Measurements from ENCODE around the gene KRTAP19-8. TPM values are rescaled to one million over a fixed set of nuclear protein-coding genes. Genes with fewer than 3 reads are reported as not detected.

The KRTAP19-8 gene
- total and polyA plus RNA-seq, 4 donors, result not detected

DNA sequence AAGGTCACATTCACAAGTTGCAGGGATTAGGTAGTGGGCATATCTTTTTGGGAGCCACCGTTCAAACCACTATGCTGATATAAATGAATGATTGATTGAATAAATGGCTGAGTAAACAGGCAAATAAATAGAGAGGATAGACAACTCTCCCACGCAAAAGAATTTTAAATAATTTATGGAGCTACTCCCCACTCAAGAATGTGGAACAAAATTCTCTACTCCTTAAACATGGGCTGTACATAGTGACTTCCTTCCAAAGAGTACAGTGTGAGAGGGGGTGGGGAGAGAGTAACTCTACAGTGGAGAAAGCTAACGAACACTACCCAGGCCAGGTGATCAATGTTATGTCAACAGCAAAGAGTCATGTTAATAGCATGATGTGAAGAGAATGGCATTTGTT, 40.7 kb downstream of the KRTAP19-8 start:
- no peak overlapping the region for H3K27ac ChIP-seq (ENCODE audit: low read depth in 1 of 2, low read length in 2 of 2)
- no peak overlapping the region for H3K9ac ChIP-seq (ENCODE audit: low read depth in 1 of 2, low read length in 2 of 2)
- no peaks in the 10 kb centered on the region for H3K4me1 ChIP-seq (ENCODE audit: control insufficient read depth in 4 of 4, insufficient read depth in 4 of 4, low read length in 3 of 4)
- no peaks in the 10 kb centered on the region for H3K27me3 ChIP-seq (ENCODE audit: control insufficient read depth in 4 of 4, insufficient read depth in 4 of 4, low read length in 3 of 4)
- H3K9me3 ChIP-seq (ENCODE audit: control insufficient read depth in 4 of 4, low read length in 3 of 4), result no peaks in the 10 kb centered on the region
- no peaks in the 10 kb centered on the region for H3K36me3 ChIP-seq (ENCODE audit: control insufficient read depth in 4 of 4, insufficient read depth in 3 of 4, low read depth in 1 of 4, low read length in 3 of 4)
- TF ChIP-seq HNF4A (conservative IDR thresholded peaks at IDR 0.05) (no peak), NR2F2 (IDR thresholded peaks at IDR 0.05) (no peak), FOXA2 (IDR thresholded peaks at IDR 0.05) (no peak), ATF3 (IDR thresholded peaks at IDR 0.05) (no peak), FOXA1 (IDR thresholded peaks at IDR 0.05) (no peak), EGR1 (IDR thresholded peaks at IDR 0.05; ENCODE audit: low read depth in 2 of 2) (no peak), JUND (IDR thresholded peaks at IDR 0.05) (no peak), RAD21 (IDR thresholded peaks at IDR 0.05) (no peak), SP1 (IDR thresholded peaks at IDR 0.05) (no peak), YY1 (IDR thresholded peaks at IDR 0.05) (no peak), GABPA (IDR thresholded peaks at IDR 0.05 in 1 of 2, conservative IDR thresholded peaks at IDR 0.05 in 1 of 2) (no peak), RXRA (IDR thresholded peaks at IDR 0.05) (no peak), HNF4G (IDR thresholded peaks at IDR 0.05) (no peak), TAF1 (conservative IDR thresholded peaks at IDR 0.05) (no peak)
- TF ChIP-seq, protein P1, sequence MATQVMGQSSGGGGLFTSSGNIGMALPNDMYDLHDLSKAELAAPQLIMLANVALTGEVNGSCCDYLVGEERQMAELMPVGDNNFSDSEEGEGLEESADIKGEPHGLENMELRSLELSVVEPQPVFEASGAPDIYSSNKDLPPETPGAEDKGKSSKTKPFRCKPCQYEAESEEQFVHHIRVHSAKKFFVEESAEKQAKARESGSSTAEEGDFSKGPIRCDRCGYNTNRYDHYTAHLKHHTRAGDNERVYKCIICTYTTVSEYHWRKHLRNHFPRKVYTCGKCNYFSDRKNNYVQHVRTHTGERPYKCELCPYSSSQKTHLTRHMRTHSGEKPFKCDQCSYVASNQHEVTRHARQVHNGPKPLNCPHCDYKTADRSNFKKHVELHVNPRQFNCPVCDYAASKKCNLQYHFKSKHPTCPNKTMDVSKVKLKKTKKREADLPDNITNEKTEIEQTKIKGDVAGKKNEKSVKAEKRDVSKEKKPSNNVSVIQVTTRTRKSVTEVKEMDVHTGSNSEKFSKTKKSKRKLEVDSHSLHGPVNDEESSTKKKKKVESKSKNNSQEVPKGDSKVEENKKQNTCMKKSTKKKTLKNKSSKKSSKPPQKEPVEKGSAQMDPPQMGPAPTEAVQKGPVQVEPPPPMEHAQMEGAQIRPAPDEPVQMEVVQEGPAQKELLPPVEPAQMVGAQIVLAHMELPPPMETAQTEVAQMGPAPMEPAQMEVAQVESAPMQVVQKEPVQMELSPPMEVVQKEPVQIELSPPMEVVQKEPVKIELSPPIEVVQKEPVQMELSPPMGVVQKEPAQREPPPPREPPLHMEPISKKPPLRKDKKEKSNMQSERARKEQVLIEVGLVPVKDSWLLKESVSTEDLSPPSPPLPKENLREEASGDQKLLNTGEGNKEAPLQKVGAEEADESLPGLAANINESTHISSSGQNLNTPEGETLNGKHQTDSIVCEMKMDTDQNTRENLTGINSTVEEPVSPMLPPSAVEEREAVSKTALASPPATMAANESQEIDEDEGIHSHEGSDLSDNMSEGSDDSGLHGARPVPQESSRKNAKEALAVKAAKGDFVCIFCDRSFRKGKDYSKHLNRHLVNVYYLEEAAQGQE (IDR thresholded peaks at IDR 0.05), result no peak
- TF ChIP-seq, protein P2, sequence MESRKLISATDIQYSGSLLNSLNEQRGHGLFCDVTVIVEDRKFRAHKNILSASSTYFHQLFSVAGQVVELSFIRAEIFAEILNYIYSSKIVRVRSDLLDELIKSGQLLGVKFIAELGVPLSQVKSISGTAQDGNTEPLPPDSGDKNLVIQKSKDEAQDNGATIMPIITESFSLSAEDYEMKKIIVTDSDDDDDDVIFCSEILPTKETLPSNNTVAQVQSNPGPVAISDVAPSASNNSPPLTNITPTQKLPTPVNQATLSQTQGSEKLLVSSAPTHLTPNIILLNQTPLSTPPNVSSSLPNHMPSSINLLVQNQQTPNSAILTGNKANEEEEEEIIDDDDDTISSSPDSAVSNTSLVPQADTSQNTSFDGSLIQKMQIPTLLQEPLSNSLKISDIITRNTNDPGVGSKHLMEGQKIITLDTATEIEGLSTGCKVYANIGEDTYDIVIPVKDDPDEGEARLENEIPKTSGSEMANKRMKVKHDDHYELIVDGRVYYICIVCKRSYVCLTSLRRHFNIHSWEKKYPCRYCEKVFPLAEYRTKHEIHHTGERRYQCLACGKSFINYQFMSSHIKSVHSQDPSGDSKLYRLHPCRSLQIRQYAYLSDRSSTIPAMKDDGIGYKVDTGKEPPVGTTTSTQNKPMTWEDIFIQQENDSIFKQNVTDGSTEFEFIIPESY (IDR thresholded peaks at IDR 0.05), result no peak
- TF ChIP-seq, protein P3, sequence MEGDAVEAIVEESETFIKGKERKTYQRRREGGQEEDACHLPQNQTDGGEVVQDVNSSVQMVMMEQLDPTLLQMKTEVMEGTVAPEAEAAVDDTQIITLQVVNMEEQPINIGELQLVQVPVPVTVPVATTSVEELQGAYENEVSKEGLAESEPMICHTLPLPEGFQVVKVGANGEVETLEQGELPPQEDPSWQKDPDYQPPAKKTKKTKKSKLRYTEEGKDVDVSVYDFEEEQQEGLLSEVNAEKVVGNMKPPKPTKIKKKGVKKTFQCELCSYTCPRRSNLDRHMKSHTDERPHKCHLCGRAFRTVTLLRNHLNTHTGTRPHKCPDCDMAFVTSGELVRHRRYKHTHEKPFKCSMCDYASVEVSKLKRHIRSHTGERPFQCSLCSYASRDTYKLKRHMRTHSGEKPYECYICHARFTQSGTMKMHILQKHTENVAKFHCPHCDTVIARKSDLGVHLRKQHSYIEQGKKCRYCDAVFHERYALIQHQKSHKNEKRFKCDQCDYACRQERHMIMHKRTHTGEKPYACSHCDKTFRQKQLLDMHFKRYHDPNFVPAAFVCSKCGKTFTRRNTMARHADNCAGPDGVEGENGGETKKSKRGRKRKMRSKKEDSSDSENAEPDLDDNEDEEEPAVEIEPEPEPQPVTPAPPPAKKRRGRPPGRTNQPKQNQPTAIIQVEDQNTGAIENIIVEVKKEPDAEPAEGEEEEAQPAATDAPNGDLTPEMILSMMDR (IDR thresholded peaks at IDR 0.05; ENCODE audit: low read depth, low read length, missing input control), result no peak
- TF ChIP-seq, protein P4, sequence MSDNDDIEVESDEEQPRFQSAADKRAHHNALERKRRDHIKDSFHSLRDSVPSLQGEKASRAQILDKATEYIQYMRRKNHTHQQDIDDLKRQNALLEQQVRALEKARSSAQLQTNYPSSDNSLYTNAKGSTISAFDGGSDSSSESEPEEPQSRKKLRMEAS (IDR thresholded peaks at IDR 0.05), result no peak
- no peak overlapping the region for H3K4me3 ChIP-seq (ENCODE audit: low read depth in 1 of 3, low read length in 3 of 3)
- no peak for DNase-seq (ENCODE audit: low spot score)
- 35% methylated on average over 3 of the region's 3 CpGs for WGBS
